IMR-90 (cell line): ENCODE data around the gene C10orf95. TPM values are rescaled to one million over a fixed set of nuclear protein-coding genes. Genes with fewer than 3 reads are reported as not detected.

Experiments used
- ATAC-seq: fragments of 200-7000 bp; cut with Tn5 transposase; 2 replicates; pipeline ENCODE4 v1.9.1; 2020; ENCODE audit warnings: low read depth, mild to moderate bottlenecking, moderate library complexity
- BruUV-seq: library from RNA; stranded (reverse); fragments of 400-500 nt; replicated peaks from 2 replicates; lab custom pipeline; 2021; lab: Mats Ljungman, UMichigan
- CTCF ChIA-PET: fragments of 300-600 bp; formaldehyde crosslinking; extraction: SDS; loops from one replicate; lab custom pipeline; 2021; ENCODE audit warnings: antibody characterized with exemption; lab: Yijun Ruan, JAX
- POLR2A ChIA-PET: fragments of 300-600 bp; sonication (Branson Sonifier 250); formaldehyde crosslinking; loops from one replicate; lab custom pipeline; 2022; ENCODE audit warnings: antibody characterized with exemption; ENCODE audit not compliant: unreplicated experiment; lab: Charles Lee
- DNase-seq: peaks from one replicate; pipeline ENCODE4 v3.0.0; 2013
- H2AFZ ChIP-seq: replicated peaks from 2 replicates; pipeline ENCODE3; 2013; ENCODE audit warnings: low read length, mild to moderate bottlenecking; ENCODE audit not compliant: poor library complexity
- H2AK5ac ChIP-seq: 2 replicates; pipeline ENCODE4 v1.6.1; 2013; ENCODE audit warnings: low read depth, low read length, inconsistent platforms
- H2AK9ac ChIP-seq: replicated peaks from 2 replicates; pipeline ENCODE3; 2013; ENCODE audit warnings: mild to moderate bottlenecking, low read depth, low read length, moderate library complexity; ENCODE audit not compliant: poor library complexity
- H2BK120ac ChIP-seq: 2 replicates; pipeline ENCODE4 v1.6.1; 2013; ENCODE audit warnings: low read depth, low read length, inconsistent platforms
- H2BK15ac ChIP-seq: 3 replicates; pipeline ENCODE4 v1.6.1; 2013; ENCODE audit warnings: low read depth, low read length, inconsistent platforms
- H2BK20ac ChIP-seq: 2 replicates; pipeline ENCODE4 v1.6.1; 2013; ENCODE audit warnings: low read depth, mild to moderate bottlenecking, inconsistent platforms, low read length, moderate library complexity
- H2BK5ac ChIP-seq: 2 replicates; pipeline ENCODE4 v1.6.1; 2013; ENCODE audit warnings: mild to moderate bottlenecking, low read depth, low read length, inconsistent platforms; ENCODE audit not compliant: poor library complexity, severe bottlenecking
- H3K14ac ChIP-seq: replicated peaks from 2 replicates; pipeline ENCODE4 v1.6.1; 2013; ENCODE audit warnings: low read depth, low read length, inconsistent platforms
- H3K18ac ChIP-seq: 2 replicates; pipeline ENCODE4 v1.6.1; 2013; ENCODE audit warnings: low read depth, low read length, control low read depth
- H3K23ac ChIP-seq: 2 replicates; pipeline ENCODE4 v1.6.1; 2013; ENCODE audit warnings: low read depth, low read length, inconsistent platforms
- H3K27ac ChIP-seq: 2 replicates; pipeline ENCODE4 v1.5.1; 2013; ENCODE audit warnings: mild to moderate bottlenecking, control low read depth, low read length; ENCODE audit not compliant: insufficient read depth
- H3K27me3 ChIP-seq: 2 replicates; pipeline ENCODE4 v1.6.1; 2013; ENCODE audit warnings: low read length; ENCODE audit not compliant: control insufficient read depth, insufficient read depth
- H3K36me3 ChIP-seq: 2 replicates; pipeline ENCODE4 v1.6.1; 2013; ENCODE audit warnings: low read length, mixed read lengths; ENCODE audit not compliant: control insufficient read depth, insufficient read depth
- H3K4ac ChIP-seq: 2 replicates; pipeline ENCODE4 v1.6.1; 2013; ENCODE audit warnings: low read depth, low read length, inconsistent platforms
- H3K4me1 ChIP-seq: 2 replicates; pipeline ENCODE4 v1.6.1; 2013; ENCODE audit warnings: low read length, mixed read lengths; ENCODE audit not compliant: control insufficient read depth, insufficient read depth
- H3K4me2 ChIP-seq: 2 replicates; pipeline ENCODE4 v1.6.1; 2013; ENCODE audit warnings: low read depth, mild to moderate bottlenecking, control low read depth, low read length, moderate library complexity
- H3K4me3 ChIP-seq: 2 replicates; pipeline ENCODE4 v1.5.1; 2013; ENCODE audit warnings: low read depth, mild to moderate bottlenecking, control low read depth, low read length, moderate library complexity; ENCODE audit not compliant: insufficient read depth
- H3K56ac ChIP-seq: 2 replicates; pipeline ENCODE4 v1.6.1; 2013; ENCODE audit warnings: low read length, inconsistent platforms; ENCODE audit not compliant: insufficient read depth; ENCODE audit errors: extremely low read depth
- H3K79me1 ChIP-seq, 2 experiments: 2 replicates each; pipeline ENCODE4 v1.6.1; 2013; ENCODE audit warnings: low read length in 2 of 2, inconsistent platforms in 1 of 2, low read depth in 1 of 2
- H3K9ac ChIP-seq: 2 replicates; pipeline ENCODE4 v1.6.1; 2013; ENCODE audit warnings: low read depth, low read length, control low read depth
- H3K9me1 ChIP-seq: 2 replicates; pipeline ENCODE4 v1.6.1; 2013; ENCODE audit warnings: low read length, inconsistent platforms; ENCODE audit not compliant: insufficient read depth
- H3K9me3 ChIP-seq: 2 replicates; pipeline ENCODE4 v1.6.1; 2013; ENCODE audit warnings: low read length; ENCODE audit not compliant: control insufficient read depth, insufficient read depth
- H4K20me1 ChIP-seq: 2 replicates; pipeline ENCODE4 v1.6.1; 2013; ENCODE audit warnings: low read length, inconsistent platforms; ENCODE audit not compliant: insufficient read depth
- H4K5ac ChIP-seq: 2 replicates; pipeline ENCODE4 v1.6.1; 2013; ENCODE audit warnings: mild to moderate bottlenecking, low read depth, low read length, control low read depth
- H4K8ac ChIP-seq, 2 experiments: 2 replicates each; pipeline ENCODE4 v1.6.1; 2013; ENCODE audit warnings: low read depth in 2 of 2, low read length in 2 of 2, control low read depth in 1 of 2, inconsistent platforms in 1 of 2
- H4K91ac ChIP-seq: 2 replicates; pipeline ENCODE4 v1.6.1; 2013; ENCODE audit warnings: low read depth, low read length, inconsistent platforms; ENCODE audit not compliant: insufficient read depth
- CHD1 ChIP-seq: IDR thresholded peaks from 2 replicates; pipeline ENCODE4 v1.6.1; 2012; ENCODE audit warnings: low read depth, low read length, improper control_type of control experiment
- FOS ChIP-seq: fragments of 150-350 bp; IDR thresholded peaks from 2 replicates; pipeline ENCODE4 v1.6.1; 2016; ENCODE audit warnings: low read depth, low read length
- MAZ ChIP-seq: IDR thresholded peaks from 2 replicates; pipeline ENCODE4 v1.6.1; 2012; ENCODE audit warnings: low read depth, mild to moderate bottlenecking, low read length, improper control_type of control experiment, moderate library complexity, borderline replicate concordance
- POLR2A ChIP-seq: IDR thresholded peaks from 2 replicates; pipeline ENCODE4 v1.6.1; 2012; ENCODE audit warnings: mild to moderate bottlenecking, low read depth, low read length
- RCOR1 ChIP-seq: IDR thresholded peaks from 2 replicates; pipeline ENCODE4 v1.6.1; 2012; ENCODE audit warnings: mild to moderate bottlenecking, low read length, improper control_type of control experiment; ENCODE audit not compliant: insufficient replicate concordance
- SMC3 ChIP-seq: fragments of 150-350 bp; IDR thresholded peaks from 2 replicates; pipeline ENCODE4 v1.6.1; 2016; ENCODE audit warnings: low read depth, mild to moderate bottlenecking, antibody characterized with exemption, low read length, moderate library complexity
- USF2 ChIP-seq: fragments of 150-350 bp; IDR thresholded peaks from 2 replicates; pipeline ENCODE4 v1.6.1; 2017; ENCODE audit warnings: mild to moderate bottlenecking, antibody characterized with exemption, low read length, low read depth
- WGBS, 2 experiments: methylation state at CpG; one replicate each; pipeline versions ENCODE4 v1.1.5 to v1.1.7; 2013; ENCODE audit warnings: missing lambda C conversion rate in 2 of 2; ENCODE audit not compliant: insufficient read length in 1 of 2; ENCODE audit errors: extremely low coverage in 2 of 2; 5-methylcytosine and 5-hydroxymethylcytosine counted together
- dilution Hi-C: fragments of 300-500 bp; cut with HindIII; formaldehyde crosslinking; loops from one replicate; pipeline ENCODE4 v1.14.3; 2018; ENCODE audit warnings: low sequenced_read_pairs; ENCODE audit not compliant: unreplicated experiment
- in situ Hi-C: fragments of 300-500 bp; cut with MboI; formaldehyde crosslinking; loops from 3 replicates; pipeline ENCODE4 v1.14.3; 2019; ENCODE audit warnings: low sequenced_read_pairs, inconsistent platforms, mixed read lengths
- intact Hi-C: fragments of 100-400 bp; cut with micrococcal nuclease; formaldehyde crosslinking; loops from 2 replicates; pipeline ENCODE4 v1.10.0; 2022
- polyA plus RNA-seq, 3 experiments: library from polyadenylated mRNA; depleted of rRNA; stranded (reverse); fragments of >200 nt; gene quantifications; 2 replicates each; pipeline ENCODE4 v1.2.3, GENCODE V29; 2012; ENCODE audit warnings: low replicate concordance in 1 of 3
- total RNA-seq: library from RNA; depleted of rRNA; stranded (reverse); fragments of >200 nt; gene quantifications from 2 replicates; pipeline ENCODE4 v1.2.3, GENCODE V29; 2012

The C10orf95 gene
- total and polyA plus RNA-seq, 2 of the 4 experiments (the other 2 are of a cell fraction), result not detected

GRCh38 chr10:102465466-102465865 lies 14.1 kb upstream of the C10orf95 start:
- DNase-seq, result no peak
- no peak overlapping the region for H3K4me2 ChIP-seq
- intact Hi-C loops, result no loop called here

More at GRCh38 chr10:102465466-102465865, 14.1 kb upstream of the C10orf95 start:
- in situ Hi-C loops, result no loop called here
- Histone ChIP-seq H2BK20ac (no peak overlapping the region), H2AK9ac (peak overlapping the region; percentile 65), H4K5ac (no peak overlapping the region), H2BK120ac (no peak overlapping the region), H3K14ac (no peak overlapping the region), H2AK5ac (no peak overlapping the region), H3K9me1 (peaks cover 3% of the 10 kb centered on the region), H3K4me1 (peaks cover 8% of the 10 kb centered on the region), H3K4me3 (no peak overlapping the region), H3K56ac (no peak overlapping the region), H3K9me3 (no peaks in the 10 kb centered on the region), H3K27me3 (peaks cover 16% of the 10 kb centered on the region), H2AFZ (no peak overlapping the region), H3K18ac (no peak overlapping the region), H3K23ac (no peak overlapping the region), H4K8ac (no peak overlapping the region), H3K4ac (no peak overlapping the region), H4K20me1 (no peaks in the 10 kb centered on the region), H3K36me3 (no peaks in the 10 kb centered on the region), H3K79me1 (no peaks in the 10 kb centered on the region), H3K27ac (no peak overlapping the region), H4K91ac (no peak overlapping the region), H2BK5ac (no peak overlapping the region), H2BK15ac (no peak overlapping the region), H3K9ac (no peak overlapping the region)
- no CpG with 5 or more reads among the region's 3 CpGs for WGBS, 2 experiments
- TF ChIP-seq POLR2A (no peak), RCOR1 (no peak), FOS (no peak), MAZ (no peak), USF2 (no peak), SMC3 (no peak), CHD1 (no peak)
- dilution Hi-C loops, result no loop called here
- no TSS peak for BruUV-seq
- ATAC-seq, result no peak
- CTCF ChIA-PET, result no interaction called here
- POLR2A ChIA-PET, result no interaction called here
